GM12801 (cell line): ENCODE measurements around the gene VAPB.

Experiments used
- CTCF ChIP-seq: IDR thresholded peaks from one replicate; pipeline ENCODE4 v1.5.1; 2011; ENCODE audit warnings: control low read depth; ENCODE audit not compliant: insufficient read length; ENCODE audit errors: extremely low read depth

The VAPB gene

GRCh38 chr20:58446264-58446959, 57.4 kb downstream of the VAPB start:
- no peak for TF ChIP-seq CTCF

GRCh38 chr20:58446960-58447265, 57.9 kb downstream of the VAPB start:
- no peak for TF ChIP-seq CTCF

GRCh38 chr20:58447511-58448391, 58.7 kb downstream of the VAPB start:
- no peak for TF ChIP-seq CTCF

GRCh38 chr20:58448958-58449357, 59.9 kb downstream of the VAPB start:
- no peak for TF ChIP-seq CTCF

- TF ChIP-seq CTCF = no peak
Observed at GRCh38 chr20:58449681-58450221, 60.7 kb downstream of the VAPB start.

GRCh38 chr20:58450254-58450653, 61.2 kb downstream of the VAPB start:
- no peak for TF ChIP-seq CTCF

GRCh38 chr20:58452667-58453255, 63.7 kb downstream of the VAPB start:
- TF ChIP-seq CTCF = no peak
